GM12865 (cell line): Measurements from ENCODE around the gene PLBD2.

Experiments used
- DNase-seq: peaks from one replicate; pipeline ENCODE4 v3.0.0; 2010; ENCODE audit warnings: low read depth
- H3K4me3 ChIP-seq: 2 replicates; pipeline ENCODE4 v1.5.1; 2011; ENCODE audit warnings: mild to moderate bottlenecking, low read depth, low read length, control low read depth
- TF ChIP-seq, protein P1 (sequence below): IDR thresholded peaks from 2 replicates; pipeline ENCODE4 v1.5.1; 2011; ENCODE audit warnings: low read length, control low read depth, low read depth, inconsistent platforms; ENCODE audit not compliant: insufficient read depth; ENCODE audit errors: missing control alignments

Gene PLBD2

DNA sequence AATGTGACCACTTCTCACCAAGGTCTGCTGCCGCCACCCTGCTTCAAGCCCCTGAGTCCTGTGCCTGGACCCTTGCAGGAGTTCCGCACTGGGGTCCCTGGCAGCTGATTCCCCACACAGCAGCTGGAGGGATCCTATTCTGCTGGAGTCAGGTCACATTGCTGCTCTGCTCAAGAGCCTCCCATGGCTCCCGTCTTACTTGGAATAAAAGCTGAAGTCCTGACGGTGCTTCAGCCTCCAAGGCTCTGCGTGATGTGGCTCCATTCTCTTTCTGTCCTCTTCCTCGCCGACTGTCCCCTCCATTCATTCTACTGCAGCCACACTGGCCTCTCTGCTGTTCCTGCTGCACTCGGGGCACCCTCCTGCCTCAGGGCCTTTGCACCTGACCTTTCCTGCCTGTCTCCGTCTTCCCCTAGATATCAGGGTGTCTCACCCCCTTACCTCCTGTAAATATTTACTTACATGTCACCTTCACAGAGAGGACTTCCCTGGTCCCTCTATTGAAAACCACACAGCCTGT, 56.2 kb downstream of the PLBD2 start:
- TF ChIP-seq, protein P1, sequence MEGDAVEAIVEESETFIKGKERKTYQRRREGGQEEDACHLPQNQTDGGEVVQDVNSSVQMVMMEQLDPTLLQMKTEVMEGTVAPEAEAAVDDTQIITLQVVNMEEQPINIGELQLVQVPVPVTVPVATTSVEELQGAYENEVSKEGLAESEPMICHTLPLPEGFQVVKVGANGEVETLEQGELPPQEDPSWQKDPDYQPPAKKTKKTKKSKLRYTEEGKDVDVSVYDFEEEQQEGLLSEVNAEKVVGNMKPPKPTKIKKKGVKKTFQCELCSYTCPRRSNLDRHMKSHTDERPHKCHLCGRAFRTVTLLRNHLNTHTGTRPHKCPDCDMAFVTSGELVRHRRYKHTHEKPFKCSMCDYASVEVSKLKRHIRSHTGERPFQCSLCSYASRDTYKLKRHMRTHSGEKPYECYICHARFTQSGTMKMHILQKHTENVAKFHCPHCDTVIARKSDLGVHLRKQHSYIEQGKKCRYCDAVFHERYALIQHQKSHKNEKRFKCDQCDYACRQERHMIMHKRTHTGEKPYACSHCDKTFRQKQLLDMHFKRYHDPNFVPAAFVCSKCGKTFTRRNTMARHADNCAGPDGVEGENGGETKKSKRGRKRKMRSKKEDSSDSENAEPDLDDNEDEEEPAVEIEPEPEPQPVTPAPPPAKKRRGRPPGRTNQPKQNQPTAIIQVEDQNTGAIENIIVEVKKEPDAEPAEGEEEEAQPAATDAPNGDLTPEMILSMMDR, result no peak

DNA sequence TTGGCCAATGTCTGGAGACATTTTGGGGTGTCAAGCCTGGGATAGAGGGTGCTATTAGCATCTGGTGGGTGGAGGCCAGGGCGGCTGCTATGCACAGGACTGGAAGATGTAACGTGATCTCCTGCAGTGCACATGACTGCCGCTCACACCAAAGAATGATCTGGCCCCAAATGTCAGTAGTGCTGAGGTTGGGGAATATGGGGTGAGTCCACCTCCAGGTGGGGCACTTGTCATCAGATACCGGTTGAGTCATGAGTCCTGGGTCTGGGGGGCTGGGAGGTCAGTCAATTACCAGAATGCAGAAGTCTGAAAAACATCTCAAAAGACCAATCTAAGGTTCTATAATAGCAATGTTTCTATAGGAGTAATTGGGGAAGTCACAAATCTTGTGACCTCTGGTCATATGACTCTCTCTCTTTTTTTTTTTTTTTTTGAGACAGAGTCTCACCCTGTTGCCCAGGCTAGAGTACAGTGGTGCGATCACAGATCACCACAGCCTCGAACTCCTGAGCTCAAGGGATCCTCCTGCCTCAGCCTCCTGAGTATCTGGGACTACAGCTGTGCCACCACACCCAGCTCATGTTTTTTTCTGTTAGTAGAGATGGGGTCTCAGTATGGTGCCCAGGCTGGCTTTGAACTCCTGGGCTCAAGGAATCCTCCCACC, 57.8 kb downstream of the PLBD2 start:
- no peak for DNase-seq
- TF ChIP-seq, protein P1, result no peak
- no peak overlapping the region for H3K4me3 ChIP-seq

More for the DNA sequence above, 56.2 kb downstream of the PLBD2 start:
- H3K4me3 ChIP-seq, result no peak overlapping the region
- DNase-seq, result no peak

DNA sequence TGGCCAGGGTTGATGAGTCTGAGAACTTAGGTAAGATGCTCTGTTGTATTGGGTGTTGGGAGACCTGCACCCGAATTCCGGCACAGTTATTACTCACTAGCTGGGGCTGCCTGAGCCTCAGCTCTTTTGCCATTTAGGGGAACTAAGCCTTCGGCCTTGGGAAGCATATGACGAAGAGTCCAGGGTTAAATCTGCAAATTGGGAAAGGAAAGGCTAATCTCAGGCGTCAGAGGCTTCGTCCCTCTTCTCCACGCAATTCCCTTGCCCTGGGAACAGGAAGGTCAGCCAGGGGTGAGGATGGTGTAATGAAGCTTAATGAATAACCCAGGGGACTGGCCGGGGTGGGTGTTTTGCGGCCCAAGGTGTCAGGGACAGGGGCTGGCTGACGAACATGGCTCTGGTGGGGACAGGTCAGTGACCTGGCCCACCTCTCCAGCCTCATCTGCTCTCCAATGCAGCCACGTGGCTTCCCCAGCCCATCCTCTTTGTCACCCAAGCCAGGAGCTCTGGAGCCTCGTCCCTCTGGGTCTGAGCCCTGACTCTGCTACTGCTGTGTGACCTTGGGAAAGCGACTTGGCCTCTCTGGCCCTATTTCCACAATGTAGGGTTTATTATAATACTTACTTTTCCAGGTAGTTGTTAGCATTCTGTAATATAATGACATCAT, 60.0 kb downstream of the PLBD2 start:
- H3K4me3 ChIP-seq, result no peak overlapping the region

DNA sequence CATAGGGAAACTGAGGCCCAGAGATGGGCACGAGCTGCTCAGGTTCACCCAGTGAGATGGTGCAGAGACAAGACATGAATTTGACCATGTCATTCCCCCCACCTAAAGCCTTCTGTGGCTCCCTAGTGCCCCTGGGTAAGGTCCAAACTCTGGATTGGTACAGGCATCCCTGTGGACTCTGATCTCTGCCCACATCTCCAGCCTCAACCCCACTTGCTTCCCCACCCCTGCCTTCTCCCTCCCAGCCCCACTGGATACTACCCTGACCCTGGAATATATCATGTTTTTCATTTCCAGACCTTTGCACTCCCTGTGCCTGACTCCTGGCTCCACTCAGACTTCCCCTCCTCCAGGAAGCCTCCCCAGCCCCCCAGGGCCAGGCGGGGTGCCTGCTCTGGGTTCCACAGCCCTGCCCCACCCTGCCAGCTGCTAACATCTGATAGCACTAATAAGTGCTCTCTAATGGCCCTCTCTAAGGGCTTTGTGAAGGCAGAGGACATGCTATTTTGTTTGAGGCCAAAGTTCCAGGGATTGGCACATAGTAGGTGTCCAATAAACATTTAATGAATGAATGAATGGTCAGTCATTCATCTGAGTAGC, 62.7 kb downstream of the PLBD2 start:
- no peak for DNase-seq

More for the DNA sequence above, 60.0 kb downstream of the PLBD2 start:
- TF ChIP-seq, protein P1, result no peak
- no peak for DNase-seq

DNA sequence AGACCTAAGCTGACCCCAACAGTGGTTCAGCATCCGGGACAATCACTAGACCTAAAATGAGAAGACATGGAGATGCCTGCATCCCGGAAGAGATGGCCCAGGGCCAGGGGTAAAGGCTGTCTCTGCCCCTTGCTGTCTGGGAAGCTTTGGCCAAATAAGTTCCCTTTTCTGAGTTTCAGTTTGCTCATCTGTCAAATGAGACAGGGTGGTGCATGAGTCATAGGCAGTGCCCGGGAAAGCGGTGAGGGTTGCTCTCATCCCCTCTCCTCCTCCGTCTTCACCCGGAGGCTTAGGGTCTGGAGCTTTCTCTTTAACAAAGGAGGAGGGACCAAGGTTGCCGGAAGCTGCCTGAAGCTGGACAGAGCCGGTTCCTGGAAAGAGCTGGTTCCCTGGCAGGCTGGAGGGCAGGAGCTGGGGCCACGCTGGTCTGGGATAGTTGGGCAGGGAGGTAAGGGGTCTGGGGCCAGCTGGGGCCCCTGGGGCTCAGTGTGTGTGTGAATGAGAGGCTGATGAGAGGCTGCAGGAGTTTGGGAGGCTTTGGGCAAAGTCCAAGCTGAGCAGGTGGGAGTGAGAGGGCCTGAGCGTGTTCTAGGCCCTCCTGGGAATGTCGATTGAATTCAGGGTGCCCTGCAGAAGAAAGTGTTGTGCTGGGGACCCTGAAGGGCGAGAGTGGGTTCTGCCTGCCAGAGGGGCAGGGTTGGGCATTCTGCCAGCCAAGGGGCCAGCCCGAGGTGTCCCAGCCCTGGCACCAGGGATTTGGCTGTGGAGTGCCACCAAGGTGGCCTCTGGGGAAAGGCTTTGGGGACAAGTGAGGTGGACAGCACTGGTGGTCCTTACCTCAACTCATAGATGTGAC, 63.9 kb downstream of the PLBD2 start, which contains the start of gene SDSL:
Gene SDSL, plus strand, starts transcription at position 351 of the 856 bp plus-strand sequence. CDS start 5,603 bp downstream, outside the sequence.
- DNase-seq, result peak; percentile 84
- H3K4me3 ChIP-seq, result peak within 1 kb of the TSS; percentile 63
- TF ChIP-seq, protein P1, result no peak

More for the DNA sequence above, 62.7 kb downstream of the PLBD2 start:
- H3K4me3 ChIP-seq, result no peak overlapping the region
- TF ChIP-seq, protein P1, result no peak

DNA sequence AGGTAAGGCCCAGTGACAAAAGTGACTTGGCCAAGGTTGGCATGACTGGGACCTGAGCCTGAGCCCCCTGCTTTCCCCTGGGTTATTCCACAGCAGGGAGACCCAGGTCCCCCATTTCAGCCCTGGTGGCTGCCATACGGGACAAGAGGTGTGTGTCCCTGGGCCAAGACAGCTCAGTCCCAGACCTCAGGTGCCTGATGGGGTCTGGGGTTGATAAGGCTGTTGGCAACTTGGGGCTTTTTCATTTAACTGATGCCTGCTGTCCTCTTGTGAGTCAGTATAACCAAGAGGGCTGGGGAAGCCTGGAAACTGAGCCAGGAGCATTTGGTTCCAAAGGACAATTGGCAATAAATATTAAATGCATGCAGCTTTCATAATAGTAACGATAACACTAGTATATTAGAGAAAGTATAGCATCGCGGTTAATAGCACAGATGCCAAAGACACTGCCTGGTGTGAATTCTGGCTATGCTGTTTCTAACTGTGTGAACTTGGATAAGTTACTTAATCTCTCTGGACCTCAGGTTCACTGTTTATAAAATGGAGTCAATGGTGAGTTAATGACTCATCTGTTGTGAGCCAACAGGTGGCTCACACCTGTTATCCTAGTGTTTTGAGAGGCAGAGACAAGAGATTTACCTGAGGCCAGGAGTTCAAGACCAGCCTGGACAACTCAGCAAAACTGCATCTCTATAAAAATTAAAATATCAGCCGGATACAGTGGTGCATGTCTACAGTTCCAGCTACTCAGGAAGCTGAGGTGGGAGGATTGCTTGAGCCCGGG, 64.7 kb downstream of the PLBD2 start:
- peak overlapping the region; percentile 63 for H3K4me3 ChIP-seq
- DNase-seq, result no peak
- TF ChIP-seq, protein P1, result no peak
